Smooth muscle cell (in vitro differentiated cells): ENCODE results near the gene COL8A2. TPM values are rescaled to one million over a fixed set of nuclear protein-coding genes. Genes with fewer than 3 reads are reported as not detected.

Source experiments
- DNase-seq: peaks from one replicate; lab custom pipeline; 2025; ENCODE audit not compliant: unreplicated experiment; lab: John Stamatoyannopoulos, UW
- H2AFZ ChIP-seq: fragments of 200-600 bp; sonication (generic); 2 replicates; pipeline ENCODE4 v1.6.0; 2016; ENCODE audit warnings: antibody characterized with exemption, low read depth, mild to moderate bottlenecking
- H3F3A ChIP-seq: fragments of 200-600 bp; sonication (generic); 2 replicates; pipeline ENCODE4 v1.6.0; 2017; ENCODE audit warnings: antibody characterized with exemption, low read depth
- H3K27ac ChIP-seq: fragments of 200-600 bp; sonication (generic); 2 replicates; pipeline ENCODE4 v1.5.1; 2016; ENCODE audit warnings: low read depth, mild to moderate bottlenecking
- H3K27me3 ChIP-seq: fragments of 200-600 bp; sonication (generic); 2 replicates; pipeline ENCODE4 v1.6.1; 2016; ENCODE audit warnings: low read depth, mild to moderate bottlenecking
- H3K36me3 ChIP-seq: fragments of 200-600 bp; sonication (generic); 2 replicates; pipeline ENCODE4 v1.5.1; 2016; ENCODE audit warnings: low read depth
- H3K4me1 ChIP-seq: fragments of 200-600 bp; sonication (generic); 2 replicates; pipeline ENCODE4 v1.5.1; 2016; ENCODE audit warnings: low read depth
- H3K4me2 ChIP-seq: fragments of 200-600 bp; sonication (generic); 2 replicates; pipeline ENCODE4 v1.6.0; 2016; ENCODE audit warnings: mild to moderate bottlenecking
- H3K4me3 ChIP-seq: fragments of 200-600 bp; sonication (generic); 2 replicates; pipeline ENCODE4 v1.5.1; 2016; ENCODE audit warnings: mild to moderate bottlenecking
- H3K79me2 ChIP-seq: fragments of 200-600 bp; sonication (generic); 2 replicates; pipeline ENCODE4 v1.6.0; 2016; ENCODE audit warnings: low read depth, mild to moderate bottlenecking
- H3K9ac ChIP-seq: fragments of 200-600 bp; sonication (generic); 2 replicates; pipeline ENCODE4 v1.6.0; 2016; ENCODE audit warnings: low read depth
- H3K9me3 ChIP-seq: fragments of 200-600 bp; sonication (generic); replicated peaks from 2 replicates; pipeline ENCODE4 v1.5.1; 2016; ENCODE audit warnings: low read depth
- H4K20me1 ChIP-seq: fragments of 200-600 bp; sonication (generic); 2 replicates; pipeline ENCODE4 v1.6.0; 2016; ENCODE audit warnings: low read depth
- CTCF ChIP-seq: fragments of 200-600 bp; sonication (generic); IDR thresholded peaks from 2 replicates; pipeline ENCODE4 v1.5.1; 2017; ENCODE audit warnings: borderline replicate concordance, mild to moderate bottlenecking, antibody characterized with exemption; ENCODE audit not compliant: insufficient read depth, poor library complexity, severe bottlenecking
- WGBS: methylation state at CpG from one replicate; pipeline ENCODE4 v1.1.7; 2016; ENCODE audit warnings: low lambda C conversion rate; 5-methylcytosine and 5-hydroxymethylcytosine counted together
- polyA plus RNA-seq: library from polyadenylated mRNA; unstranded; fragments of >200 nt; fragmentation: Nextera tagmentation; extraction: Ambion mirVana; gene quantifications from 2 replicates; pipeline ENCODE4 v1.2.1, GENCODE V29; 2016
- total RNA-seq: library from RNA; depleted of rRNA; stranded (reverse); fragments of >200 nt; gene quantifications from 2 replicates; pipeline ENCODE4 v1.2.3, GENCODE V29; 2014

COL8A2 gene
- total and polyA plus RNA-seq, 2 experiments from 2014 or later = 21.7 to 59.0 TPM

GRCh38 chr1:36076979-36077573 lies 47.9 kb downstream of the COL8A2 start:
- H3K79me2 ChIP-seq = no peaks in the 10 kb centered on the region
- no peaks in the 10 kb centered on the region for H3K9me3 ChIP-seq
- DNase-seq = no peak
- no peak for TF ChIP-seq CTCF
- no peak overlapping the region for H3K9ac ChIP-seq
- no peaks in the 10 kb centered on the region for H3F3A ChIP-seq
- H3K4me1 ChIP-seq = no peaks in the 10 kb centered on the region
- WGBS = 69% methylated on average over 4 of the region's 4 CpGs
- no peaks in the 10 kb centered on the region for H4K20me1 ChIP-seq
- H2AFZ ChIP-seq = no peak overlapping the region
- H3K4me3 ChIP-seq = no peak overlapping the region
- no peaks in the 10 kb centered on the region for H3K27me3 ChIP-seq
- no peaks in the 10 kb centered on the region for H3K36me3 ChIP-seq
- no peak overlapping the region for H3K4me2 ChIP-seq
- H3K27ac ChIP-seq = no peak overlapping the region

- Histone ChIP-seq H3K4me2 (no peak overlapping the region), H3K36me3 (no peaks in the 10 kb centered on the region), H3K4me1 (no peaks in the 10 kb centered on the region), H3K9me3 (no peaks in the 10 kb centered on the region), H3K9ac (no peak overlapping the region), H3F3A (no peaks in the 10 kb centered on the region), H2AFZ (no peak overlapping the region), H3K79me2 (no peaks in the 10 kb centered on the region), H3K27me3 (no peaks in the 10 kb centered on the region), H3K4me3 (no peak overlapping the region), H4K20me1 (no peaks in the 10 kb centered on the region), H3K27ac (no peak overlapping the region)
- no peak for TF ChIP-seq CTCF
- DNase-seq = no peak
- WGBS = 86% methylated on average over 2 of the region's 2 CpGs
Observed at GRCh38 chr1:36070349-36070748, 54.7 kb downstream of the COL8A2 start.

GRCh38 chr1:36068866-36069265 lies 56.2 kb downstream of the COL8A2 start:
- Histone ChIP-seq H3K4me3 (no peak overlapping the region), H3K9ac (no peak overlapping the region), H3K27me3 (no peaks in the 10 kb centered on the region), H2AFZ (no peak overlapping the region), H3K4me1 (no peaks in the 10 kb centered on the region), H3K36me3 (no peaks in the 10 kb centered on the region), H3K79me2 (no peaks in the 10 kb centered on the region), H3K9me3 (no peaks in the 10 kb centered on the region), H4K20me1 (no peaks in the 10 kb centered on the region), H3K4me2 (no peak overlapping the region), H3F3A (no peaks in the 10 kb centered on the region), H3K27ac (peak overlapping the region; percentile 34)
- 59% methylated on average over 2 of the region's 2 CpGs for WGBS
- DNase-seq = no peak
- no peak for TF ChIP-seq CTCF

GRCh38 chr1:36067871-36068270 lies 57.2 kb downstream of the COL8A2 start:
- Histone ChIP-seq H3K27me3 (no peaks in the 10 kb centered on the region), H3K9ac (no peak overlapping the region), H2AFZ (no peak overlapping the region), H3F3A (no peaks in the 10 kb centered on the region), H3K4me1 (no peaks in the 10 kb centered on the region), H4K20me1 (no peaks in the 10 kb centered on the region), H3K27ac (no peak overlapping the region), H3K4me2 (no peak overlapping the region), H3K9me3 (no peaks in the 10 kb centered on the region), H3K4me3 (no peak overlapping the region), H3K79me2 (no peaks in the 10 kb centered on the region), H3K36me3 (no peaks in the 10 kb centered on the region)
- no peak for TF ChIP-seq CTCF
- no peak for DNase-seq
